Activated T-helper 17 cell treated with anti-CD3 and anti-CD28 coated beads, Interleukin-2, amount 50 U/mL, for 72 hours (primary cell): Measurements from ENCODE around the gene GGT5. TPM values are rescaled to one million over a fixed set of nuclear protein-coding genes. Genes with fewer than 3 reads are reported as not detected.
"Not testable (repeated sequence)": the region's sequence is repeated elsewhere in the genome, so short reads cannot be mapped to it uniquely, and the experiment has no call there.

Source experiments
- ATAC-seq: fragments of 150-1000 bp; cut with Tn5 transposase; replicated peaks from 2 replicates; pipeline ENCODE4 v1.10.0; 2021; ENCODE audit warnings: mild to moderate bottlenecking, moderate library complexity
- H3K27ac Mint-ChIP-seq: one replicate; pipeline ENCODE4 v1.8.0; 2022; ENCODE audit warnings: mixed read lengths
- H3K27me3 Mint-ChIP-seq: one replicate; pipeline ENCODE4 v1.8.0; 2022; ENCODE audit warnings: mixed read lengths
- H3K36me3 Mint-ChIP-seq: one replicate; pipeline ENCODE4 v1.8.0; 2022; ENCODE audit warnings: low read depth, mild to moderate bottlenecking, mixed read lengths
- H3K4me1 Mint-ChIP-seq: one replicate; pipeline ENCODE4 v1.8.0; 2022; ENCODE audit warnings: mixed read lengths
- H3K4me3 Mint-ChIP-seq: one replicate; pipeline ENCODE4 v1.8.0; 2022; ENCODE audit warnings: mild to moderate bottlenecking, mixed read lengths
- H3K9me3 Mint-ChIP-seq: one replicate; pipeline ENCODE4 v1.8.0; 2022; ENCODE audit warnings: mixed read lengths
- total RNA-seq, 2 donors: library from RNA; stranded (reverse); gene quantifications; one replicate each; pipeline ENCODE4 v1.2.3, GENCODE V29; 2022

Gene GGT5
- total RNA-seq, 2 donors from 2014 or later: 0.19 TPM; not detected in 1

DNA sequence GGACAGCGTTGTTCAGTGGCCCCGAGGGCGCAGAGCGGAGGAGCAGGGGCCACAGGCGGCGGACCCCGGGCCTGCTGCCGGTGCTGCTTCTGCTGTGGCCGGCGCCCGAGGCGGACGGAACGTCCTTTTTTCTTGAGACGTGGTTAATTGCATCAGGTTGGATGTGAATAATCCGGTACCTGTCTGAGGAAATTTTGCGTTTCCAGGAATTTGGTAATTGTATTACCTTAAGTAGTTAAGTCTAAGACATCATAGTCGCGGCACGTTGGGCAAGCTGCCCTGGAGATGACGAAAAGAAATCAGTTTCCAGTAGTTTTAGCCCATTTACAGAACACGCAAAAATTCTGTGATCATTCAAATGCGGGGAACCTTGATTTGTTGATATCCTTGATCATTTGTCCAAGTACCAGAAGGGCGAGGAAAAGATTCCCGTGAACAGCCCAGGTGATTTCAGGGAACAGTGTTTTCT, 26.5 kb upstream of the GGT5 start:
- no peaks in the 10 kb centered on the region for H3K9me3 Mint-ChIP-seq
- H3K4me3 Mint-ChIP-seq: peak overlapping the region; percentile 87
- H3K4me1 Mint-ChIP-seq: peaks cover 10% of the 10 kb centered on the region
- peak; percentile 18 for ATAC-seq
- H3K27me3 Mint-ChIP-seq: no peaks in the 10 kb centered on the region
- H3K36me3 Mint-ChIP-seq: peaks cover 12% of the 10 kb centered on the region
- peak overlapping the region; percentile 80 for H3K27ac Mint-ChIP-seq

DNA sequence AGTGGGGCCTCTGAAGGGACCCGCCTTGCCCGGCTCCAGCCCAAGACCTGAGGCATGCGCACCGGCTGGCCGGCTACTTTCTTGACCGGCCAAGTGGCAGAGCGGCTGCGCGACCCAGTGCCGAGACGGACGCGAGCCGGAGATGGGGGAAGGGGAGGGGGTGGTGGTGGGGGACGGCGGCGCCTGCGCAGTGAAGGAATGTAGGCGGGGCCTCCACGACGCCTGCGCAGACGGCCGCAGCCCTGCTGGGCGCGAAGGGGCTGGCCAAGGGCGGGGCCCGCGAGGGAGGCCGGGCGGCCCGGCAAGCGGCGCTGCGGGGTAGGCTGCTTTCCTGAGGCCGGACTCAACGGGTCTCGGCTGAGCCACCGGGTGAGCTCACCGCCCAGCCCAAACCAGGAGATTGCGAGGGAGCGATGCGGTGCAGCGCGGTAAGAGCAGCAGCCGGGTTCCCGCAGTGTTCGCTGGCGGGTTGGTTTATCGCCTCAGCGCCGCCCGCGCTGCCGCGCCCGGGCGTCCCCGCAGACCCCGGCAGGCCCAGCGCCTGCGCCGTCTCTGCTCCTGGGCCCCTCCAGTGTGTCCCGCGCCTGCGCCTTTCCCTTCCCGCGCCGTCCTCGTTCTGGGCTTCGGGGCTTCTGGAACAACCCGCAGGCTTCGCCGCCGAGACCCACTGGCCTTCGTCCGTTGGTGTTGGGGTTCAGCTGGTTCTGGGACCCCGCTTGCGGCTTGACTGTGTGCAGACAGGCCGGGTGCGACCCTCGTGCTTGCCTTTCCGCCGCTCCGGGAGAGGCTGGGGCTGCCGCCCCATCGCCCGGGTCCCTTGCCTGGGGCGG, 25.9 kb upstream of the GGT5 start, which contains the start of gene SPECC1L:
TSS of gene SPECC1L (plus strand) at position 276 of the 830 bp plus-strand sequence. CDS start 31,401 bp downstream, outside the sequence.
- no peaks in the 10 kb centered on the region for H3K27me3 Mint-ChIP-seq
- peak; percentile 92 for ATAC-seq
- H3K9me3 Mint-ChIP-seq: no peaks in the 10 kb centered on the region
- peaks cover 9% of the 10 kb centered on the region for H3K36me3 Mint-ChIP-seq
- H3K27ac Mint-ChIP-seq: peak within 1 kb of the TSS; percentile 85
- peak within 1 kb of the TSS; percentile 87 for H3K4me3 Mint-ChIP-seq
- peaks cover 10% of the 10 kb centered on the region for H3K4me1 Mint-ChIP-seq

DNA sequence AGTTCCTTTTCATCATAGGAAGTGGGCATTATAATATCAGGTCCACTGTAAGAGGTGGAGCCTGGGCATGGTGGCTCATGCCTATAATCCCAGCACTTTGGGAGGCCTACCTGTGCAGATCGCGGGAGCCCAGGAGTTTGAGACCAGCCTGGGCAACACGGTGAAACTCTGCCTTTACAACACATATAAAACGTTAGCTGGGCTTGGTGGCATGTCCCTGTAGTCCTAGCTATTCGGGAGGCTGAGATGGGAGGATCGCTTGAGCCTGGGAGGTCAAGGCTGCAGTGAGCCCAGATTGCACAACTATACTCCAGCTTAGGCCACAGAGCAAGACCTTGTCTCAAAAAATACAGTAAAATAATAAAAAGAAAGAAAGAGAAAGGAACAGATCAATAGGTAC, 21.6 kb upstream of the GGT5 start:
- H3K27ac Mint-ChIP-seq, H3K9me3 Mint-ChIP-seq, H3K27me3 Mint-ChIP-seq, H3K4me1 Mint-ChIP-seq, ATAC-seq, H3K4me3 Mint-ChIP-seq, H3K36me3 Mint-ChIP-seq: not testable (repeated sequence)

DNA sequence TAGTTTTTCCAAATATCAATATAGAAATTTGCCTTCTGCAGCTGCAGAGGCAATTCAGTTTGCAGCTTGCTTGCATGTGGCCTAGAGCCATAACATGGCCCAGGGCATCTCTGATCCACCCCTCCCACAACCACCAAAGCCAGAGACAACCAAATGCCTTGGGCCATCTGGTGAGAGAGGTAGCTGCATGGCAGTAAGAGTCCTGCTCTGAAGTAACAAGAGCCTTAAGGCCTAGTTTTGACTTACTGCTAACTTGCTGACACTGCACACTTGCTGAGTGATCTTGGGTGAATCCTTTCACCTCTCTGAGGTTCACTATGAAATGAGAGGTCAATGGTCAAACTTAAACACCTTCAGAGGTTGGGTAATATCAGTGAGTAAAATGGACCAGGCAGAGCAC, 20.9 kb upstream of the GGT5 start:
- H3K9me3 Mint-ChIP-seq: no peaks in the 10 kb centered on the region
- H3K36me3 Mint-ChIP-seq: no peaks in the 10 kb centered on the region
- no peaks in the 10 kb centered on the region for H3K4me1 Mint-ChIP-seq
- no peaks in the 10 kb centered on the region for H3K27me3 Mint-ChIP-seq
- no peak overlapping the region for H3K4me3 Mint-ChIP-seq
- ATAC-seq: no peak
- H3K27ac Mint-ChIP-seq: no peak overlapping the region

DNA sequence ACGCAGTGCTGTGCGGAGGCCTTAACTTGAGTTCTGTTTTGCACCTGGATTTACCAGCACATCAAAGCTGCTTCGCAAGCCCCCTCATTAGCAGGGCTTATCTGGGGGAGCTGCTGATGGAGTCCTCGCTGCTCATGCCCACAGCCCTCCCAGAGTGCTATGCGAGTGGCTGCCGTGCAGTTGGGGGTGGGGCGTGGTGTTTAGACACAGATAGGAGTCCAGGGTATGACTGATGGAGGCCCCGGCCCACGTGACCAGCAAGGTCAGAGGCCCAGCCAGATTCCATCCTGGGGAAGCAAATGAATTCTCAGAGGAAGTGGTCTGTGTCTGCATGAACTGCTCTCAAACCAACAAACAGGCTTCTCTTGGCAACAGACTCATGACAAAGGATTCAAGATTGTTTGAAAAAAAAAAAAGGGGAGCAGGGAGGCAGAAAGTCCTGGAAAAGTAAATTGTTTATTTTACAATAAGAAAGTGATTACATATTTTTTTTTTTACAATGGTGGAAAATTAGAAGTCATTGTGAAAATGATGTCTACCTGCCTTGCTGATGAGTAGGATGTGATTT, 19.5 kb upstream of the GGT5 start:
- not testable (repeated sequence) for H3K9me3 Mint-ChIP-seq, H3K4me3 Mint-ChIP-seq, H3K27me3 Mint-ChIP-seq, H3K4me1 Mint-ChIP-seq, H3K27ac Mint-ChIP-seq, H3K36me3 Mint-ChIP-seq, ATAC-seq

DNA sequence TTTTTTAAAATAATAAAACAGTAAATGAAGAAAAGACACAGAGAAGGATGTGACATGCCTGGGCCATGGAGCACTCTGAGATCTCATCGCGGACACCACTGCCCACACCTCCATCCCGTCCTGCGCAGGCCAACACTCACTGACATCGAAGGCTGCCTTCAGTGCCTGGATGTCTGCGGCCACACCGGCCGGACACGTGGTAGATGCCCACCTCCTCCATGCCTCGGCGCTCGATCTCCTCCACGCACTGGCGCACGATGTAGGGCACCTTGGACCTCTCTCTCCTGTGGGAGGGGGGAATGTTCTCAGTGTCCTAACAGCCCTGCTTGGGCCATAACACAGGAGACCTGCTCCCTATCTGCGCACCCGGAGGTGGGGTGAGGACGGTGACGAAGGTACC, 18.6 kb upstream of the GGT5 start:
- H3K27ac Mint-ChIP-seq, H3K4me3 Mint-ChIP-seq, H3K27me3 Mint-ChIP-seq, H3K36me3 Mint-ChIP-seq, ATAC-seq, H3K9me3 Mint-ChIP-seq, H3K4me1 Mint-ChIP-seq: not testable (repeated sequence)

DNA sequence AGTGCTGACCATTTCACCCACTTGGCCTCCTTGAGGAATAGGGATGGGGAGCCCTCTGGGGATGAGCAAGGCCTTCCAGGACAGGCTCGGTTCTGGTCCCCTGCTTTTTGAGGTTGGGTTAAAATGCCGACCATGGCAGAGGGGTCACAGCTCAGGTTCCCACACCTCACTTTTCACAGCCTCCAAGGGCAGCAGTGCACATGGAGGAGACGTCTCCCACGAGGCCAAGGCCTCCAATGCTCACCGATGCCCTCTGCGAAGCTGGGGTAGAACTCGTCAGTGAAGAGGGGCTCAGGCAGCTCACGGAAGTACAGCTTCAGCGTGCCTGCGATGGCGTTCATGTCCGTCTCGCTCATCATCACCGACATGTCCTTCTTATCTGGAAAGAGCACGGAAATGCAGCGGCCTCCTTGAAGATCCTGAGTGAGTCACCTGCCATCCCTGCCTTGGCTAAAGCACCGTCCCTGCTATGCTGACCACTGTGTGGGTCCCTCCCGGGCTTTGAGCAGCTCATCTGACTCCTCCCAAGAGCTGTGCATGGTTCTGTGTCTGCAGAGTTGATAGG, 17.4 kb upstream of the GGT5 start:
- not testable (repeated sequence) for H3K4me3 Mint-ChIP-seq, H3K4me1 Mint-ChIP-seq, H3K9me3 Mint-ChIP-seq, H3K27me3 Mint-ChIP-seq, H3K36me3 Mint-ChIP-seq, ATAC-seq, H3K27ac Mint-ChIP-seq

DNA sequence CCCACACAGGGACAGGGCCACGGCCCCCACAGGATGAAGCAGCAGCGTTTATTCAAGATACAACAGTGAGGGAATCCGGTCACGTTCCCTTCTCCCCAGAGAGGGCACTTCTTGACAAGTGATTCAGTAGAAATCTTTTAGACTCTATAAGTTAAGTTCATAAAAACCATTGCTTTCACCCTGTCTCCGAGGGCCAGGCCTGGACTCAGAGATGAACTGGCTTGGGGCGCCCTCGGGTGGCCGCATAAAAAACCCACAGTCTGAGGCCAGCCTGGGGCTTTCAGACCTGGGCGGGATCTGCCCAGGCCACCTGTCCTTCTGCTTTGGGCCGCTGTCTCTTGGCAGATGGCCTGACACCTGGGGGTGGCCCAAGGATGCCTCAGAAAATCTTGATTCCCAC, 14.6 kb upstream of the GGT5 start:
- not testable (repeated sequence) for H3K4me1 Mint-ChIP-seq, H3K36me3 Mint-ChIP-seq, H3K9me3 Mint-ChIP-seq, H3K27me3 Mint-ChIP-seq, H3K27ac Mint-ChIP-seq, H3K4me3 Mint-ChIP-seq
- peak; percentile 56 for ATAC-seq

DNA sequence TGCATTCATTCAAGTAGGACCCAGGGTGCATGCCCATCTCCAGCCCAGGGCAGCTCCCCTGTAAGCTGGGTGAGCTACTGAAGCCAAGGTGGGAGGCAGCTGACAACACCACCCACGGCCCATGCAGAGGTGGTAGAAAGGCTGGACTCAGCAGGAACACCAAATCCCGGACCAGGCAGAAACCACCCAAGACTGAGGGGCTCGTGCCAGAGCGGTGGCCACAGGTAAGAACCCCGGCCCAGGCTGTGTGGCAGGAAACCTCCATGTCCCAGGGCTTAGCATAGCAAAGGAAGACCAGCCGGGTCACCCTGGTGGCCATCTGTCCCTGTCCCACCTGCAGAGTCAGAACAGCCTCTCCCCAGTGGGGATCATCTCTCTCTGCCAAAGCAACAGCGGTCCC, 11.9 kb upstream of the GGT5 start:
- H3K27ac Mint-ChIP-seq, H3K36me3 Mint-ChIP-seq, H3K9me3 Mint-ChIP-seq, ATAC-seq, H3K27me3 Mint-ChIP-seq, H3K4me1 Mint-ChIP-seq, H3K4me3 Mint-ChIP-seq: not testable (repeated sequence)

DNA sequence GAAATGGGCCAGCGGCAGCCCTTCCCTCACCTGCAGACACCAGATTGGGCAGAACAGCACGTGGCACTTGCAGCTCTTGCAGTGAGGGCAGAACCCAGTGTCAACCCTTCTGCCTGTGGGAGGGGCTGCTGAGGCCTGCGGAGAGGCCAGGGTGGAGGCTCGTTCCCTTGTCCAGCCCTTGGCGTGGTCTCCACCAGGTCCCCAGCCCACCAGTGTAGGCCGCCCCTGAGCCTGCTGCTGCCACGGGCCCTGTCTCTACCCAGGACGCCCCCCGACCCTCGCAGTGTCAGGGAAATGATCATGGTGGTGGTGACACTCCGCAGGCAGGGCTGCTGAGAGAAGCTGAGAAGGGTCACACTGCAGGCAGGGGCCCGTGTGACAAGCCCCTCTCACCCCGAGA, 11.3 kb upstream of the GGT5 start:
- not testable (repeated sequence) for H3K4me1 Mint-ChIP-seq, H3K36me3 Mint-ChIP-seq, H3K27me3 Mint-ChIP-seq, ATAC-seq, H3K9me3 Mint-ChIP-seq, H3K27ac Mint-ChIP-seq, H3K4me3 Mint-ChIP-seq

DNA sequence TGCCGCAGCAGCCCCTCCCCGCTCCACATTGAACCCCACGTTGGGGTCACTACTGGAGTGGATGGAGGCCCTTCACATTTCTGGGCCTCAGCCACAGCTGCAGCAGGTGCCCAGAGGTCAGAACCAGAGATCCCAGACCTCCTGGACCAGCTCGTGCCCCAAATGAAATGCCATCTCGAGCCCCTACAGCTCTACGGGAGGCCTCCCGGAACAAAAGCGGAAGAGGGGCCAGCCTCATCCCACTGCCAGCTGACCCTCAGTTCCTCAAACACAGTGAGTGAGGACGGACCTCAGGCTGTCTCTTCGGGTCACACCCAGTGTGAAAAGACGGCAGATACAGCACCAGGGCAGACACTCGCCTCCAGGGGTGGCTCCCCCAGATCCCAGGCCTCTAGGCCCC, 8.2 kb upstream of the GGT5 start:
- not testable (repeated sequence) for ATAC-seq, H3K9me3 Mint-ChIP-seq, H3K27me3 Mint-ChIP-seq, H3K4me3 Mint-ChIP-seq, H3K4me1 Mint-ChIP-seq, H3K27ac Mint-ChIP-seq, H3K36me3 Mint-ChIP-seq

DNA sequence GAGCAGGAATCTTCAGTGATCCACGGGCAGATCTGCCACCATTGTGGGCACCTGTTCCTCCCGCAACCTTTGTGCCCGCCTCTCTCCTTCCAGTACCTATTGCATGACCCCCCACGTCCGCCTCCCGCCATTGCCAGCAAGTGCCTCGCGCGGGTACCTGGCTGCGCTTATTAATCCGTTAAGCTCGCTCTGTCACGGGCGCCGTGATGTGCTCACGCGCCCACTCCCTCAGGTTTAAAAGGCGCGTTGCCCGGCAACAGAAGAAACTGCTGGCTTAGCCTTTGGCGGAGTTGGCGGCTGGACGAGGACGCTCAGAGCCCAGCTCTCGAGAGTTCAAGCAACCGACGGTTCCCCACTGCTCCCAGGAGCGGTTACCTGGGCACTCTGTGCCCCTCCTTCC, 6.4 kb upstream of the GGT5 start:
- H3K4me1 Mint-ChIP-seq, H3K27me3 Mint-ChIP-seq, H3K4me3 Mint-ChIP-seq, ATAC-seq, H3K36me3 Mint-ChIP-seq, H3K27ac Mint-ChIP-seq, H3K9me3 Mint-ChIP-seq: not testable (repeated sequence)

DNA sequence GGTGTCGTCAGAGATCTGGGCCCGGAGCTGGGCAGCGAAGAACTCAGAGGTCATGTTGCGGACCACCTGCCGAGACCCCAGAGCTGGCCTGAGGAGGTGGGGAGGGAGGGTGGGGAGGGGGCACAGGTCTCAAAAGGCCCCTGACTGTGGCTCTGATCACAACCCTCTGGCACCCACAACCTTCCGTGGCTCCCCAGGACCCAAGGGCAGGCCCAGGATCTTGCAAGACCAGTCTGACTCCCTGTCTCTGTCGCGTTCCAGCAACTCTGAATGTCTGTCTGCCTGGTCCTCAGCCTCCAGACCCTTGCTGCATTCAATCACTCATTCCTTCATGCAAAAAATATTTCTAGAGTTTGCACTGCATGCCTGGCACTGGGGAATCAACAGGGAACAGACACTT, 4.5 kb upstream of the GGT5 start:
- not testable (repeated sequence) for H3K27ac Mint-ChIP-seq, H3K36me3 Mint-ChIP-seq, H3K27me3 Mint-ChIP-seq, H3K4me3 Mint-ChIP-seq, H3K4me1 Mint-ChIP-seq, H3K9me3 Mint-ChIP-seq, ATAC-seq

DNA sequence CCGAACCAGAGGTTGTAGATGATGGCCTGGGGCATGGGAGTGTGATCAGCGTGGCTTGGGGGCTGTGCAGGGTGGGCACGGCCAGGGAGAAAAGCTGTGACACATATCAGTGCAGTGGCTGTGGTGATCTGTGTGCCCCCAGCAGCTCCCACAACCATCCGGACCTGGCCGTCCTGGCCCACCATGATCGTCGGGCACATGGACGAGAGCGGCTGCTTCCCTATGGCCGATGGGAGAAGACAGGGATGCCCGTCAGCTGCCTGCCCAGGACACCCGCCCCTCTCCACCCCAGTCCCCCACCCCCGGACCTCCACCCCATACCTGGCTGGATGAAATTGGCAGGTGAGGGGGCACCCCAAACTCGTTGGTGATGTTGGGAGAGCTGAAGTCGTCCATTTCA, 3.7 kb upstream of the GGT5 start:
- not testable (repeated sequence) for H3K27ac Mint-ChIP-seq, H3K9me3 Mint-ChIP-seq, H3K36me3 Mint-ChIP-seq, ATAC-seq, H3K27me3 Mint-ChIP-seq, H3K4me1 Mint-ChIP-seq, H3K4me3 Mint-ChIP-seq

DNA sequence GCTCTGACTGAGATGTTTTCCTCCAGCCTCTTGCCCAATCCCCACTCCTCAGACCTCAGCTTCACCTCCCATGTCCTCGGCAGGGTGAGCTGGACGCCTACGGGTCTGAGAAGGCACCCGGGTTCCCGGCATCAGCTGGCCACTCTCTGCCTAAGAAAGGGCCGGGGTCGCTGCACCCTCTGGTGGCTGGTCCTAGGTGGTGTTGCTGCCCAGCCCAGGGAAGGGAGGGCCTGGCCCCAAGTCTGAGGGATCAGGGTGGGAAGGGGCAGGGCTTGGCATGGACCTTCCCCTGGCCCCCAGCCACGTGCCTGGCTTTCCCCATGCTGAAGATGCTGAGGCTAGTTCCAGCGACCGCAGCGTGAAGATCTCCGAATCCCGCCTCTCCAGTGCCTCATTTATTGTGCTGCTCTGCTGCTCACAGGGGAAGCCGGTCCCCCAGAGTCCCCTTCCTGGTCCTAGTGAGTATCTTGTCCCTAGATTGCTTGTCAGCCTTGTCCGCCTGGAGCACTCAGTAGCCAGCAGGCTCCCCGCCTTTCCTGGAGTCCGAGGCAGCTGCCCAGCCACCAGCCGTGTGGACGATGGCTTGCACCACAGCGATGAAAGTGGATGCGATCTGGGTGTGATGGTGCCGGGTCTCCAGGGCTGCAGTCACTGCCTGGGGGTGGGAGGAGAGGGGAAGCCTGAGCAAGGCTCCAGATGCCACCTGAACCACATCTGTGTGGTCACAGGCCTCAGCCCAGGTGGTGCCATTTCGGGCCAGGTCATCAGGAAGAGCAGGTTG, 2.9 kb upstream of the GGT5 start:
- H3K36me3 Mint-ChIP-seq: no peaks in the 10 kb centered on the region
- peak; percentile 70 for ATAC-seq
- H3K27me3 Mint-ChIP-seq: no peaks in the 10 kb centered on the region
- H3K4me3 Mint-ChIP-seq: no peak overlapping the region
- peaks cover 12% of the 10 kb centered on the region for H3K4me1 Mint-ChIP-seq
- no peaks in the 10 kb centered on the region for H3K9me3 Mint-ChIP-seq
- no peak overlapping the region for H3K27ac Mint-ChIP-seq
